Liver (tissue), 3 donors: ENCODE measurements around the gene UGT2B10.

Experiments
- FOXA2 ChIP-seq: IDR thresholded peaks from 2 replicates; pipeline ENCODE4 v1.6.1; 2016; ENCODE audit warnings: antibody characterized with exemption
- GABPA ChIP-seq, 2 donors: IDR thresholded peaks in 1 of 2; conservative IDR thresholded peaks in 1 of 2; 2 replicates each; pipeline ENCODE4 v1.6.1; 2016; ENCODE audit warnings: antibody characterized with exemption in 2 of 2, mild to moderate bottlenecking in 1 of 2, moderate library complexity in 1 of 2
- RAD21 ChIP-seq, 2 donors: IDR thresholded peaks; 2 replicates each; pipeline ENCODE4 v1.6.1; 2016; ENCODE audit warnings: antibody characterized with exemption in 2 of 2, mild to moderate bottlenecking in 2 of 2
- TF ChIP-seq, protein P1 (sequence below): fragments of 150-350 bp; IDR thresholded peaks from 2 replicates; pipeline ENCODE4 v1.5.1; 2017; ENCODE audit warnings: improper control_type of control experiment, low read depth, low read length; ENCODE audit not compliant: missing input control
- donor health status: healthy.
- donor health status: healthy.

GRCh38 chr4:68861057-68861456 is 45.3 kb downstream of the UGT2B10 start:
- TF ChIP-seq, protein P1, sequence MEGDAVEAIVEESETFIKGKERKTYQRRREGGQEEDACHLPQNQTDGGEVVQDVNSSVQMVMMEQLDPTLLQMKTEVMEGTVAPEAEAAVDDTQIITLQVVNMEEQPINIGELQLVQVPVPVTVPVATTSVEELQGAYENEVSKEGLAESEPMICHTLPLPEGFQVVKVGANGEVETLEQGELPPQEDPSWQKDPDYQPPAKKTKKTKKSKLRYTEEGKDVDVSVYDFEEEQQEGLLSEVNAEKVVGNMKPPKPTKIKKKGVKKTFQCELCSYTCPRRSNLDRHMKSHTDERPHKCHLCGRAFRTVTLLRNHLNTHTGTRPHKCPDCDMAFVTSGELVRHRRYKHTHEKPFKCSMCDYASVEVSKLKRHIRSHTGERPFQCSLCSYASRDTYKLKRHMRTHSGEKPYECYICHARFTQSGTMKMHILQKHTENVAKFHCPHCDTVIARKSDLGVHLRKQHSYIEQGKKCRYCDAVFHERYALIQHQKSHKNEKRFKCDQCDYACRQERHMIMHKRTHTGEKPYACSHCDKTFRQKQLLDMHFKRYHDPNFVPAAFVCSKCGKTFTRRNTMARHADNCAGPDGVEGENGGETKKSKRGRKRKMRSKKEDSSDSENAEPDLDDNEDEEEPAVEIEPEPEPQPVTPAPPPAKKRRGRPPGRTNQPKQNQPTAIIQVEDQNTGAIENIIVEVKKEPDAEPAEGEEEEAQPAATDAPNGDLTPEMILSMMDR: no peak
- TF ChIP-seq GABPA (IDR thresholded peaks at IDR 0.05 in 1 of 2, conservative IDR thresholded peaks at IDR 0.05 in 1 of 2) (no peak), FOXA2 (no peak), RAD21 (IDR thresholded peaks at IDR 0.05) (peak in 1 of 2 donors; percentile 48)
